B cell (primary cell): Measurements from ENCODE around the gene RAB11FIP2. TPM values are rescaled to one million over a fixed set of nuclear protein-coding genes. Genes with fewer than 3 reads are reported as not detected.

Experiments used
- ATAC-seq: fragments of 200-7000 bp; cut with Tn5 transposase; one replicate; pipeline ENCODE4 v1.10.0; 2021; ENCODE audit warnings: low read depth, mild to moderate bottlenecking, moderate number of reproducible peaks, moderate library complexity
- CTCF ChIA-PET: fragments of 350-600 bp; sonication (Branson Sonifier 250); formaldehyde crosslinking; loops from one replicate; lab custom pipeline; 2021; ENCODE audit warnings: antibody characterized with exemption, inconsistent platforms; lab: Charles Lee
- POLR2A ChIA-PET: fragments of 350-600 bp; sonication (Branson Sonifier 250); formaldehyde crosslinking; loops from one replicate; lab custom pipeline; 2021; ENCODE audit warnings: antibody characterized with exemption; lab: Charles Lee
- DNase-seq: peaks from one replicate; pipeline ENCODE4 v3.0.0; 2013
- H2AFZ ChIP-seq: 2 replicates; pipeline ENCODE4 v1.6.1; 2012; ENCODE audit warnings: mild to moderate bottlenecking, low read depth, low read length; ENCODE audit not compliant: insufficient read depth, poor library complexity, severe bottlenecking
- H3K27ac ChIP-seq, 2 donors: 1 replicate in 1 of 2; 2 replicates in 1 of 2; pipeline ENCODE4 v1.5.1; 2012 to 2013; ENCODE audit warnings: low read length in 2 of 2, mild to moderate bottlenecking in 2 of 2, moderate library complexity in 1 of 2
- H3K27me3 ChIP-seq, 4 experiments: fragments of 200-600 bp in 1 of 4; sonication (generic) in 1 of 4; replicated peaks in 1 of 4; 1 replicate in 2 of 4; 2 replicates in 2 of 4; pipeline versions ENCODE4 v1.6.1 to v1.7.0; 2013 to 2016; ENCODE audit warnings: low read length in 3 of 4, mild to moderate bottlenecking in 2 of 4, mixed read lengths in 1 of 4, moderate library complexity in 1 of 4; ENCODE audit not compliant: insufficient read depth in 4 of 4, control insufficient read depth in 3 of 4; ENCODE audit errors: control extremely low read depth in 1 of 4
- H3K36me3 ChIP-seq, 2 experiments: replicated peaks in 1 of 2; 1 replicate in 1 of 2; 2 replicates in 1 of 2; pipeline versions ENCODE4 v1.6.1 to v1.7.1; 2013; ENCODE audit warnings: low read length in 1 of 2; ENCODE audit not compliant: insufficient read depth in 2 of 2, control insufficient read depth in 1 of 2; ENCODE audit errors: control extremely low read depth in 1 of 2, extremely low read depth in 1 of 2
- H3K4me1 ChIP-seq, 2 donors: fragments of 200-600 bp in 1 of 2; sonication (generic) in 1 of 2; 1 replicate in 1 of 2; 2 replicates in 1 of 2; pipeline versions ENCODE4 v1.5.1 to v1.6.1; 2013 to 2017; ENCODE audit warnings: low read length in 2 of 2; ENCODE audit not compliant: control insufficient read depth in 2 of 2, insufficient read depth in 2 of 2
- H3K4me2 ChIP-seq: replicated peaks from 2 replicates; pipeline ENCODE3; 2012; ENCODE audit warnings: mild to moderate bottlenecking, low read depth, low read length; ENCODE audit not compliant: poor library complexity, severe bottlenecking
- H3K4me3 ChIP-seq, 5 experiments: fragments of 200-600 bp in 1 of 5; sonication (generic) in 1 of 5; 1 replicate in 3 of 5; 2 replicates in 2 of 5; pipeline versions ENCODE4 v1.5.1 to v1.7.0; 2011 to 2016; ENCODE audit warnings: low read length in 4 of 5, mild to moderate bottlenecking in 4 of 5, low read depth in 2 of 5, control low read depth in 1 of 5, moderate library complexity in 1 of 5; ENCODE audit not compliant: insufficient read depth in 1 of 5; ENCODE audit errors: control extremely low read depth in 1 of 5, extremely low read depth in 1 of 5
- H3K79me2 ChIP-seq: fragments of 200-600 bp; sonication (generic); one replicate; pipeline ENCODE4 v1.6.0; 2016; ENCODE audit warnings: low read length; ENCODE audit not compliant: control insufficient read depth, insufficient read depth
- H3K9ac ChIP-seq: fragments of 200-600 bp; sonication (generic); 2 replicates; pipeline ENCODE4 v1.6.1; 2017; ENCODE audit warnings: mild to moderate bottlenecking, low read length, moderate library complexity
- H3K9me3 ChIP-seq, 3 donors: one replicate each; pipeline versions ENCODE4 v1.6.1 to v1.7.1; 2013; ENCODE audit warnings: low read length in 2 of 3; ENCODE audit not compliant: control insufficient read depth in 2 of 3, insufficient read depth in 1 of 3; ENCODE audit errors: control extremely low read depth in 1 of 3
- H4K20me1 ChIP-seq: 2 replicates; pipeline ENCODE4 v1.6.0; 2012; ENCODE audit warnings: mild to moderate bottlenecking, low read length; ENCODE audit not compliant: insufficient read depth, control insufficient read depth, poor library complexity, severe bottlenecking
- H3K27ac Mint-ChIP-seq: one replicate; pipeline ENCODE4 v1.8.0; 2021; ENCODE audit warnings: mixed read lengths
- H3K27me3 Mint-ChIP-seq: one replicate; pipeline ENCODE4 v1.8.0; 2021; ENCODE audit warnings: mixed read lengths
- H3K4me1 Mint-ChIP-seq: one replicate; pipeline ENCODE4 v1.8.0; 2021; ENCODE audit warnings: mixed read lengths
- H3K4me3 Mint-ChIP-seq: one replicate; pipeline ENCODE4 v1.8.0; 2021; ENCODE audit warnings: mixed read lengths
- H3K9me3 Mint-ChIP-seq: one replicate; pipeline ENCODE4 v1.8.0; 2022; ENCODE audit warnings: mixed read lengths; ENCODE audit not compliant: insufficient read depth
- CTCF ChIP-seq: fragments of 200-600 bp; IDR thresholded peaks from one replicate; pipeline ENCODE4 v1.8.0; 2022; ENCODE audit warnings: antibody characterized with exemption, mild to moderate bottlenecking
- EZH2 ChIP-seq: IDR thresholded peaks from 2 replicates; pipeline ENCODE4 v1.6.1; 2012; ENCODE audit warnings: borderline replicate concordance, low read depth, mild to moderate bottlenecking, moderate library complexity, low read length; ENCODE audit not compliant: insufficient read depth, poor library complexity, severe bottlenecking
- WGBS: methylation state at CpG from one replicate; pipeline ENCODE4 v1.1.5; 2013; ENCODE audit warnings: missing lambda C conversion rate; ENCODE audit not compliant: insufficient coverage; 5-methylcytosine and 5-hydroxymethylcytosine counted together
- intact Hi-C: fragments of 100-400 bp; cut with micrococcal nuclease; formaldehyde crosslinking; loops from one replicate; pipeline ENCODE4 v1.10.0; 2022
- polyA plus RNA-seq: library from polyadenylated mRNA; depleted of rRNA; stranded (reverse); fragments of >200 nt; gene quantifications from 2 replicates; pipeline ENCODE4 v1.2.3, GENCODE V29; 2012
- total RNA-seq, 2 donors: library from RNA; stranded (reverse); fragments of 120-200 nt in 1 of 2; gene quantifications; 1 replicate in 1 of 2; 2 replicates in 1 of 2; pipeline versions ENCODE4 v1.2.3 to v1.2.4, GENCODE V29; 2013 to 2022

RAB11FIP2 gene
- total and polyA plus RNA-seq, 2 donors (not counting 1 experiment from before 2014, with no cell fraction given) = 5.6 to 33.6 TPM

DNA sequence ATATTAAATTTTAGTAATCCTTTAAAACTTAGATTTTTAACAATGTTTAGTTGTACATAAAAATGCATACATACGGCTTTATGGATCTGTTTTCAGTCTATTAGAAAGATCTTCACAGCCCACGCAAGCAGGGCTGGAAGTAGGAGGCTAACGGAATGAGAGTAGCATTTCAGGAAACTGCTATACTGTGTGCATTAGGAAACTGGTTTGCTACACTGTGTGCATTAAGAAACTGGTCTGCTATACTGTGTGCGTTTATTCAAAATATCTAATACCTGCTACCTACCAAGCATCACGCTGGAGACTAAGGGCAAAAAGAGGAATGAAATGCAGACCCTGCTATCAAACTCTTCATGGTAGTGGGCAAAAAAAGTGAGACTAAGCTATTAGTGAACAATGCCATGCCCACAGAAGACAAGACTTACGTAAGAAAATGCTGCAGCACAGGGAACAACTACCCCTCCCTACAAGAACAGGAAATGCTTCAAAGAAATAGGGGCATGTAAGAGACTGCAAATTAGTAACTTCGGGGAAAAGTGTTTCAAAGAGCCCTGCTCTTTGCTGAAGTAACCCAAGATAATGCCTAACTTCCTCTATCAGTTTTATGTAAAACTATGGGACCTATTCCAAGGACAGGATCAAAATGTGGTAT is 11.3 kb downstream of the RAB11FIP2 start:
- ATAC-seq (no peak), DNase-seq (no peak)
- Mint-ChIP-seq H3K4me1 (no peaks in the 10 kb centered on the region), H3K9me3 (no peaks in the 10 kb centered on the region), H3K27me3 (no peaks in the 10 kb centered on the region), H3K27ac (no peak overlapping the region), H3K4me3 (no peak overlapping the region)
- Histone ChIP-seq H3K9ac (no peak overlapping the region), H3K9me3 (no peaks in the 10 kb centered on the region), H3K36me3 (no peaks in the 10 kb centered on the region), H2AFZ (no peak overlapping the region), H4K20me1 (no peaks in the 10 kb centered on the region), H3K27me3 (no peaks in the 10 kb centered on the region), H3K4me3 (no peak overlapping the region), H3K4me2 (no peak overlapping the region), H3K79me2 (peaks cover 6% of the 10 kb centered on the region), H3K4me1 (no peaks in the 10 kb centered on the region), H3K27ac (no peak overlapping the region)
- WGBS = no CpG with 5 or more reads among the region's 7 CpGs
- ChIA-PET POLR2A (no interaction called here), CTCF (no interaction called here)
- intact Hi-C loops = no loop called here
- no peak for TF ChIP-seq EZH2
- TF ChIP-seq CTCF = no peak

GRCh38 chr10:118034791-118035261 is 11.9 kb downstream of the RAB11FIP2 start:
- Histone ChIP-seq H3K9ac (no peak overlapping the region), H3K4me1 (no peaks in the 10 kb centered on the region), H3K27ac (no peak overlapping the region), H3K4me2 (no peak overlapping the region), H4K20me1 (no peaks in the 10 kb centered on the region), H2AFZ (no peak overlapping the region), H3K9me3 (no peaks in the 10 kb centered on the region), H3K27me3 (no peaks in the 10 kb centered on the region), H3K79me2 (peaks cover 6% of the 10 kb centered on the region), H3K36me3 (no peaks in the 10 kb centered on the region), H3K4me3 (no peak overlapping the region)
- no peak for TF ChIP-seq EZH2
- TF ChIP-seq CTCF = no peak
- no peak for DNase-seq
- Mint-ChIP-seq H3K4me1 (no peaks in the 10 kb centered on the region), H3K4me3 (no peak overlapping the region), H3K9me3 (no peaks in the 10 kb centered on the region), H3K27ac (no peak overlapping the region), H3K27me3 (no peaks in the 10 kb centered on the region)
- WGBS = 100% methylated on average over 2 of the region's 4 CpGs
- intact Hi-C loops = no loop called here
- ATAC-seq = no peak
- ChIA-PET POLR2A (no interaction called here), CTCF (no interaction called here)
